Measurements from ENCODE around the gene DPP6.

GRCh38 chr7:154743206-154743605, 691.0 kb downstream of the DPP6 start:
- TF ChIP-seq TAF1 (IDR thresholded peaks at IDR 0.05; ENCODE audit: low read depth), result no peak
- TF ChIP-seq MAX (IDR thresholded peaks at IDR 0.05), result no peak
- TF ChIP-seq TEAD4 (IDR thresholded peaks at IDR 0.05), result no peak
- TF ChIP-seq EP300 (IDR thresholded peaks at IDR 0.05; ENCODE audit: borderline replicate concordance), result no peak
- no peak for TF ChIP-seq CREB1 (IDR thresholded peaks at IDR 0.05; ENCODE audit: low read depth)
- no peak for TF ChIP-seq EGR1 (IDR thresholded peaks at IDR 0.05)
- no peak for TF ChIP-seq YY1 (IDR thresholded peaks at IDR 0.05; ENCODE audit: low read depth)
- no peak for TF ChIP-seq RAD21 (IDR thresholded peaks at IDR 0.05; ENCODE audit: low read depth)
- no peak for TF ChIP-seq USF1 (IDR thresholded peaks at IDR 0.05)
- no peak for TF ChIP-seq REST (IDR thresholded peaks at IDR 0.05; ENCODE audit: low read depth)
- no peak for TF ChIP-seq CEBPB (IDR thresholded peaks at IDR 0.05)

All from Ishikawa (cell line).